ENCODE results near the gene CHRNB2.

DNA sequence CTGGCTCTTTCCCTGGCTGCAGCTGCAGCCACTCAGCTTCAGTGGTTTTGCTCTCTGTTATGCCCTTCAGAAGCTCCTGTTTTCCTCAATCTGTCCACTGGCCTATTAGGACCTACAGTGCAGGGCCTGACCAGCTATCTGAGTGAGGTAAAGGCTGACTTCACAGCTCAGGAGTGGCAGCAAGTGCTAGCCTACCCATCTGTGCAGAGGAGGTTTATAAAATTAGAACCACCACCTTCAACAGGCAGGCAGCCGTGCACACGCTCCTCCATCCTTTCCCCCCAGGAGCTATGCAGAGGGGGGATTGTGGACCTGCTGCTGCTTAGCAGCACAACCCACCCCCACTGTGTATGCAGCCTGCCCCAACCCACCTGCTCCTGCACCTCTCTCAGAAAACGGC, 32.1 kb downstream of the CHRNB2 start:
- TF ChIP-seq POLR2A (IDR thresholded peaks at IDR 0.05) = no peak
- TF ChIP-seq, protein P1, sequence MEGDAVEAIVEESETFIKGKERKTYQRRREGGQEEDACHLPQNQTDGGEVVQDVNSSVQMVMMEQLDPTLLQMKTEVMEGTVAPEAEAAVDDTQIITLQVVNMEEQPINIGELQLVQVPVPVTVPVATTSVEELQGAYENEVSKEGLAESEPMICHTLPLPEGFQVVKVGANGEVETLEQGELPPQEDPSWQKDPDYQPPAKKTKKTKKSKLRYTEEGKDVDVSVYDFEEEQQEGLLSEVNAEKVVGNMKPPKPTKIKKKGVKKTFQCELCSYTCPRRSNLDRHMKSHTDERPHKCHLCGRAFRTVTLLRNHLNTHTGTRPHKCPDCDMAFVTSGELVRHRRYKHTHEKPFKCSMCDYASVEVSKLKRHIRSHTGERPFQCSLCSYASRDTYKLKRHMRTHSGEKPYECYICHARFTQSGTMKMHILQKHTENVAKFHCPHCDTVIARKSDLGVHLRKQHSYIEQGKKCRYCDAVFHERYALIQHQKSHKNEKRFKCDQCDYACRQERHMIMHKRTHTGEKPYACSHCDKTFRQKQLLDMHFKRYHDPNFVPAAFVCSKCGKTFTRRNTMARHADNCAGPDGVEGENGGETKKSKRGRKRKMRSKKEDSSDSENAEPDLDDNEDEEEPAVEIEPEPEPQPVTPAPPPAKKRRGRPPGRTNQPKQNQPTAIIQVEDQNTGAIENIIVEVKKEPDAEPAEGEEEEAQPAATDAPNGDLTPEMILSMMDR (IDR thresholded peaks at IDR 0.05 in 4 of 5, conservative IDR thresholded peaks at IDR 0.05 in 1 of 5) = no peak

Measured in gastrocnemius medialis (tissue), 4 donors.